ENCODE results near the gene LRRC71. TPM values are rescaled to one million over a fixed set of nuclear protein-coding genes. Genes with fewer than 3 reads are reported as not detected.

LRRC71 gene
- total RNA-seq, 2 donors from 2014 or later = not detected

GRCh38 chr1:156913809-156914387 is 6.5 kb upstream of the LRRC71 start:
- Histone ChIP-seq H3K27ac (no peak overlapping the region), H3K27me3 (replicated peaks; ENCODE audit: insufficient read depth) (no peaks in the 10 kb centered on the region), H3K9me3 (no peaks in the 10 kb centered on the region), H3K4me1 (ENCODE audit: control insufficient read depth in 1 of 2, low read depth in 2 of 2) (no peaks in the 10 kb centered on the region), H3K36me3 (peaks cover 4% of the 10 kb centered on the region), H3K4me3 (no peak overlapping the region)
- ATAC-seq (ENCODE audit: insufficient number of reproducible peaks, low FRiP score, low read depth) (no peak), DNase-seq (ENCODE audit: low spot score) (no peak)
- TF ChIP-seq CTCF (IDR thresholded peaks at IDR 0.05) = no peak

- no peaks in the 10 kb centered on the region for H3K4me1 ChIP-seq (ENCODE audit: control insufficient read depth in 1 of 2, low read depth in 2 of 2)
- no peak for DNase-seq (ENCODE audit: low spot score)
- ATAC-seq (ENCODE audit: insufficient number of reproducible peaks, low FRiP score, low read depth) = no peak
- no peaks in the 10 kb centered on the region for H3K27me3 ChIP-seq (replicated peaks; ENCODE audit: insufficient read depth)
- no peaks in the 10 kb centered on the region for H3K9me3 ChIP-seq
- no peak overlapping the region for H3K4me3 ChIP-seq
- TF ChIP-seq CTCF (IDR thresholded peaks at IDR 0.05) = no peak
- no peak overlapping the region for H3K27ac ChIP-seq
- peaks cover 4% of the 10 kb centered on the region for H3K36me3 ChIP-seq
Measured at GRCh38 chr1:156914440-156914856, 6.0 kb upstream of the LRRC71 start.

- Histone ChIP-seq H3K36me3 (no peaks in the 10 kb centered on the region), H3K27ac (no peak overlapping the region), H3K9me3 (no peaks in the 10 kb centered on the region), H3K4me3 (peak overlapping the region; percentile 51), H3K27me3 (replicated peaks; ENCODE audit: insufficient read depth) (peaks cover 4% of the 10 kb centered on the region), H3K4me1 (ENCODE audit: control insufficient read depth in 1 of 2, low read depth in 2 of 2) (peaks cover 7 to 24% of the 10 kb centered on the region in 2 donors)
- DNase-seq (ENCODE audit: low spot score) = no peak
- no peak for ATAC-seq (ENCODE audit: insufficient number of reproducible peaks, low FRiP score, low read depth)
- no peak for TF ChIP-seq CTCF (IDR thresholded peaks at IDR 0.05)
Measured at GRCh38 chr1:156921053-156921529, 659 bp downstream of the LRRC71 start.

- DNase-seq (ENCODE audit: low spot score) (no peak), ATAC-seq (ENCODE audit: insufficient number of reproducible peaks, low FRiP score, low read depth) (no peak)
- peak overlapping the region; percentile 34 for H3K4me3 ChIP-seq
- H3K4me1 ChIP-seq (ENCODE audit: control insufficient read depth in 1 of 2, low read depth in 2 of 2) = peaks cover 7 to 29% of the 10 kb centered on the region in 2 donors
- peaks cover 4% of the 10 kb centered on the region for H3K27me3 ChIP-seq (replicated peaks; ENCODE audit: insufficient read depth)
- no peaks in the 10 kb centered on the region for H3K9me3 ChIP-seq
- no peaks in the 10 kb centered on the region for H3K36me3 ChIP-seq
- no peak overlapping the region for H3K27ac ChIP-seq
- TF ChIP-seq CTCF (IDR thresholded peaks at IDR 0.05) = no peak
Measured at GRCh38 chr1:156922986-156923669, 2.7 kb downstream of the LRRC71 start.

- H3K9me3 ChIP-seq = no peaks in the 10 kb centered on the region
- ATAC-seq (ENCODE audit: insufficient number of reproducible peaks, low FRiP score, low read depth) (no peak), DNase-seq (ENCODE audit: low spot score) (no peak)
- TF ChIP-seq CTCF (IDR thresholded peaks at IDR 0.05) = no peak
- H3K27me3 ChIP-seq (replicated peaks; ENCODE audit: insufficient read depth) = peaks cover 4% of the 10 kb centered on the region
- H3K4me3 ChIP-seq = peak overlapping the region; percentile 34
- peaks cover 7 to 29% of the 10 kb centered on the region in 2 donors for H3K4me1 ChIP-seq (ENCODE audit: control insufficient read depth in 1 of 2, low read depth in 2 of 2)
- no peaks in the 10 kb centered on the region for H3K36me3 ChIP-seq
- no peak overlapping the region for H3K27ac ChIP-seq
Measured at GRCh38 chr1:156923670-156924477, 3.4 kb downstream of the LRRC71 start.

All from thoracic aorta (tissue), 2 donors.